ENCODE data around the gene SLC17A2.

DNA sequence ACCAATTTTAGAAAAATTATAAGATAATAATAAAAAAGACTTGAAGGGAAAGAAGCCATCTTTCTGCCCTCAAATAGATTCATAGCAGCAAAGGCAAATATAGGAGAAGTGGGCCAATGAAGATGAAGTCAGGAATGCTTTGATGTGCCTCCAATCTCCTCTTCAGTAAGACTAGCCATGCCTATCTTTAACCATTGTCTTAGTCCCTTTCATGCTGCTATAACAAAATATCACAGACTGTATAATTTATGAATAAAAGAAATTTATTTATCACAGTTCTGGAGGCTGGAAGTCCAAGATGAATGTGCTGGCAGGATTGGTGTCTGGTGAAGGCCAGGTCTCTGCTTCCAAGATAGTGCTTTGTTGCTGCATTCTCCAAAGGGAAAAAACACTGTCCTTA lies 37.6 kb downstream of the SLC17A2 start:
- TF ChIP-seq, protein P1, sequence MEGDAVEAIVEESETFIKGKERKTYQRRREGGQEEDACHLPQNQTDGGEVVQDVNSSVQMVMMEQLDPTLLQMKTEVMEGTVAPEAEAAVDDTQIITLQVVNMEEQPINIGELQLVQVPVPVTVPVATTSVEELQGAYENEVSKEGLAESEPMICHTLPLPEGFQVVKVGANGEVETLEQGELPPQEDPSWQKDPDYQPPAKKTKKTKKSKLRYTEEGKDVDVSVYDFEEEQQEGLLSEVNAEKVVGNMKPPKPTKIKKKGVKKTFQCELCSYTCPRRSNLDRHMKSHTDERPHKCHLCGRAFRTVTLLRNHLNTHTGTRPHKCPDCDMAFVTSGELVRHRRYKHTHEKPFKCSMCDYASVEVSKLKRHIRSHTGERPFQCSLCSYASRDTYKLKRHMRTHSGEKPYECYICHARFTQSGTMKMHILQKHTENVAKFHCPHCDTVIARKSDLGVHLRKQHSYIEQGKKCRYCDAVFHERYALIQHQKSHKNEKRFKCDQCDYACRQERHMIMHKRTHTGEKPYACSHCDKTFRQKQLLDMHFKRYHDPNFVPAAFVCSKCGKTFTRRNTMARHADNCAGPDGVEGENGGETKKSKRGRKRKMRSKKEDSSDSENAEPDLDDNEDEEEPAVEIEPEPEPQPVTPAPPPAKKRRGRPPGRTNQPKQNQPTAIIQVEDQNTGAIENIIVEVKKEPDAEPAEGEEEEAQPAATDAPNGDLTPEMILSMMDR (IDR thresholded peaks at IDR 0.05) = no peak
- TF ChIP-seq POLR2A (IDR thresholded peaks at IDR 0.05) = no peak

All from Peyer's patch (tissue), 4 donors.